Stimulated activated CD8-positive, alpha-beta memory T cell treated with anti-CD3 and anti-CD28 coated beads, Interleukin-4, amount 100 ng/mL, for 4 hours (primary cell): ENCODE data around the gene PGGHG.
"Not testable (repeated sequence)": the region's sequence is repeated elsewhere in the genome, so short reads cannot be mapped to it uniquely, and the experiment has no call there.

Source experiments
- DNase-seq, 2 donors: peaks; one replicate each; pipeline ENCODE4 v3.0.0-alpha.2; 2020; ENCODE audit warnings: low read depth in 2 of 2, low spot score in 1 of 2

Gene PGGHG

DNA sequence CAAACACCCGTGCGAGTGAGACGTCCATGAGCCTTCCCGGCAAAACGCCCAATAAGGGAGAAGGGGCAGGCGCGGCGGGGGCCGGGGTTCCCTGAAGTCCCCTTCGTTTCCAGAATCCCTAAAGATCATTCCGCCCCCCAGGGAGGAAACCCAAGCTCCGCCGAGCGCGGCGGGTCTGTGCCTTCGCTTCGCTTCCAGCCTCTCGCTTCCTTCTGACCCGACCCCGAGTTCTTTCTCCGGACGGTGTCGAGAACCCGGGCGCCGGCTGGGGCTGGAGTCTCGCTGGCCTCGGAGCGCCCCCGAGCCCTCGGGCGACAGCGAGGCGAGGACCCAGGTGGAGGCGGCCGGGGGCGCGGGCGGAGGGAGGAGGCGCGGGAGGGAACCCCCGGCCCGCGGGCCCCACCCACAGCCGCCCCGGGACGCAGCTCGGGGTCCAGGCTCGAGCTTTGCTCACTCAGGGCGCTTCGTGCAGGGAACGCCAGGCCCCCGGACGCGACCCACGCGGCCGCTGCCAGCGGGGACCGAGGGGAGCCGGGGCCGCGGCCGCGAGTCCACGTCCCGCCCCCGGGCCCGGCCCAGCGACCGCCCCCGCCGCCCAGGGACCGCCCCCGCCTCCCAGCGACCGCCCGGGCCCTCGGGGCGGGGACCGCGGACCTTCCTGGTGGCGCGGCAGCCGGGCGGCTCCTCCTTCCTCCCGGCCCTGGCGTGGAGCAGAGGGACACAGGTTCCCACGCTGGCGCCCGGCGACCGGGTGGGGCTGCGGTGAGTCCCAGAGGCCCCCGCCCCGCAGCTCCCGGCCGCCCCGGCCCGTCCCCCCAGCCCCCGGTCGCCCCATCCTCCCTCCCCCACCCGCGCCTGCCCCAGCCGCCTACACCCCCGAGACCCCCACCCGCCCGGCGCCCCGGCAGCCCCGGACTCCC lies at the start of gene PGGHG:
Gene PGGHG (plus strand): TSS at position 649 of the 920 bp plus-strand sequence. CDS start 691 bp downstream, outside the sequence.
- DNase-seq = no peak

DNA sequence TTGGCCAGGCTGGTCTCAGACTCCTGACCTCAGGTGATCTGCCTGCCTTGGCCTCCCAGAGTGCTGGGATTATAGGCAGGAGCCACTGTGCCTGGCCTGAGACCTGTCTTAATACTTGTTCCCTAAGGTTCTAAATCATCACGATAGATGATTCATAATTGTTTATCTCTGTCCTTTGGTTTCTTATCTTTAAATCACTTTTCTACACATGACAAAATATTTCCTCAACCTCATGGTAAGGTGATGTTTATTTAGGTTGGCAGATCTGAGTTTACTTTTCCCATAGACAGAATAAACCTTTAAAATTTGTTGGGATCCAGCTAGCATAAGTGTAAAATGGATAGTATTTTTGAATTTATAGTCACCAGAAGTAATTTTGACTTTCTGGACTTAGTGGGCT lies 48.6 kb upstream of the PGGHG start:
- DNase-seq = no peak

DNA sequence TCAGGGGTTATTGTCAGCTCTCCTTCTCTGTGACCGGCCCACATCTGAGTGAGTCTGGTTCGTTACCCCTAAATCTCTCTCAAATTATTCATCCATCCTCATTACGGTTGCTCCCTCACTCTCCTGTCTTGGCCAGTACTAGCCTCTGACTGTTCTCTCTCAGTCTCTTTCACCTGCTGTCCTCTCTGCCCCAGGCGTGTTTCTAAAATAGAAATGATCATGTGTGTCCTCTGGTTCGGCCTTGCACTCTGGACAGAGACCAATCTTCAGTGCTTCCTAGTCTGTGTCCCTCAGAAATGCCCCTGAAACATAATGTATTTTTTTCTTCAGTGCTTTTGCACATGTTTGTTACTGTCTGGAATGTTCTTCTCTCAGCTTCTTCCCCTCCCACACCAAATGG lies 47.3 kb upstream of the PGGHG start:
- DNase-seq = no peak

DNA sequence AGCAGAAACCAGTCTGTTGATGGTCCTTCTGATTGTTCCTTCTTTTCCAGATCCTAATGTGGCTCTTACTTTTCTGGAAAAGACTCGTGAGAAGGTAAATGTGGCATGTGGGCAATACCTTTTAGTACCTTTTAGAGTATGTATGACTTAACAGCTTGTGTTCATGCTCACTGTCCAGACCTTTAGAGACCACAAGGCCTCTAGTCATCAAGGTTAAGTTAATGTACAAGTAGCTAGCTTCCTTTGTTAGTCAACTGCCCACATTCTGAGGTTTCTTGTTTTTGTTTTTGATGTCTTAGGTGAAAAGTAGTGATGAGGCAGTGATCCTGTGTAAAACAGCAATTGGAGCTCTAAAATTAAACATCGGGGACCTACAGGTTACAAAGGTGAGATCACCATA lies 44.5 kb upstream of the PGGHG start:
- DNase-seq = no peak

DNA sequence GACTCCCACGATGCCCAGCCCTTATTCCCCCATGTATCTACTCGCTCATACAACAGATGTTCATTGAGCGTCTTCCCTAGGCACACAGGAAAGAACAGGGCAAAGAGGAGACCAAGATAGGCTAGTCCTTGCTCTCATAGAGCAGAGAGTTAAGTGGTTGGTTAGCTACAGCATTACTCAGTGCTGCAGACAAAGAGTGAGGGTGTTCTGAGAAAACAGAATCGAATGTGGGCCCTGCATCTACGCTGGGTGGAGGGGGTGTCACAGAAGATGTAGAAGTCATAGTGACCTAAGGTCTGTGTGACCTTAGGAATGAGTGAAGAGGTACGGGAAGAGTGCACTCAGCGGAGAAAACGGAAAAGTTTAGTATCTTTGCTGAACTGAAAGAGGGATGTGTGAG lies 39.9 kb upstream of the PGGHG start:
- no peak for DNase-seq

DNA sequence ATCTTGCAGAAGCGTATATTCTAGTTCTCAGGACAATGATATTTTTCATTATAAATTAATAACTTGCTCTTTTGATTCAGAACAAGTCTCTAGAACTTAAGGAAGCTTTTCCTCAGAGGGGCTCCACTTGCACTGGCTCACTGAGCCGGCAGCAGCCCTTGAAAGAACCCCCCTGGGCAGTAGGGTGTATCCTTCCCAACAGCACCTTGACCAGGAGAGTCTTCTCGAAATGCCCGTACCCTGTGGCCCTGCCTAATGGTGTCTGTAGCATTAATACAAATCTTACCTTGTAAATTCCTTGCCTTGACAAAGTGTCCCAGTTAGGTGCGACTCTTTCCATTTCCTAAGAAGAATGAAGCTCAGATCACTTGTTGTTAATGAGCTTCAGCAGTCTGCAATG lies 38.7 kb upstream of the PGGHG start:
- DNase-seq = no peak

DNA sequence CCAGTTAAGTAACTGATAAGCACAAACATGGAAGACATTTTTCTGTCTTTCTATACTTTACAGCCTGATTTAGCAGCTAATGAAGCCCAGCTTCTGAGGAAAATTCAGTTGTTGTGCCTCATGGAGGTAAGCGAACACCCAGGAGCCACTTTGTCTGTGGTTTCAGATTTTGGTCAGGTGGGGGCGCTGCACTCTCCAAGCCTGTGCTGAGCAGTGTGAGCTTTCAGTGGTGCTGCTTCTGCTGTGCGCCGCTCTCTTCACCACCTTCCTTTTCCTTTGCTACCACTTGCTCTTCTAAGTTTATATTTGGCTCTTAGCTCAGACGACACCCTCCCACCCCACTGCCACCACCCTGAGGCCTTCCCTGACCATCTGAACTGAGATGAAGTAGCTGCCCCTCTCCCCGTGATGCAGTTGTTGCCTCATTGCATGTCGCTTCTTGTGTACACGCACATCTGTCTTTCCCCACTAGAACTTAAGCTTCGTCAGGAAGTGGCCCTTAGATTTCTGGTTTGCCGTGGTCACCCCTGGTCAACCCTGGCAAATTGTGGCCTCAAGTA lies 38.1 kb upstream of the PGGHG start:
- peak; percentile 64 for DNase-seq

DNA sequence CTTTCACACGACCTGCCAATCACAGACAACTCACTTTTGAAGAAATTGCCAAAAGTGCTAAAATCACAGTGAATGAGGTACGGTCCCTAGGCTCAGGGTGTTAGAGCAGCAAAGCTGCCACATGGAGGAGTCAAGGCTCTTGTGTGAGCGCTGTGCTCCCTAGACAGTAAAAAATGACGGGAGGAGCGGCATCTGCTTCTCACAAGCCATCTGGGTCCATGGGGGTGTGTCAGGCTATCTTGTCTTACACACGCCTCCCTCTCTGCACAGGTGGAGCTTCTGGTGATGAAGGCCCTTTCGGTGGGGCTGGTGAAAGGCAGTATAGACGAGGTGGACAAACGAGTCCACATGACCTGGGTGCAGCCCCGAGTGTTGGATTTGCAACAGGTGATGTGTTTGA lies 37.4 kb upstream of the PGGHG start:
- DNase-seq = no peak

DNA sequence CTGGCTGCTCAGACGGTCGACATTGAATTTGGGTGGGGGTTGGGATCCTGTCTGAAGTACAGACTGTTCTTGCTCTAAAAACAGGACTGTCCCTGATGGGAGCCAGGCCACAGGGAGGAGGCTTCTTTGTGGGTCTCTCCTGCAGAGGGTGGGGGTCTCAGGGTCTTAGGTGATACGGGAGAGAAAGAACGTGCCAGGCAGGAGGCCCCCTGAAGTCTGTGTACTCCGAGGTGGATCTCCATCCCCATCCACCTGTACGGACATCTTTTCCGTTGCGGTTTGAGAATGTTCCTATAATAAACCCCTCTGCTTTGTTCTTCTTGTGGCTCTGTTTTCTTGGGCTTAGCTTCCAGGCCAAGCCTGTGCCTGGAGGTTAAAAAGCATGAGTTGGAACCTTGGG lies 36.3 kb upstream of the PGGHG start:
- no peak for DNase-seq

DNA sequence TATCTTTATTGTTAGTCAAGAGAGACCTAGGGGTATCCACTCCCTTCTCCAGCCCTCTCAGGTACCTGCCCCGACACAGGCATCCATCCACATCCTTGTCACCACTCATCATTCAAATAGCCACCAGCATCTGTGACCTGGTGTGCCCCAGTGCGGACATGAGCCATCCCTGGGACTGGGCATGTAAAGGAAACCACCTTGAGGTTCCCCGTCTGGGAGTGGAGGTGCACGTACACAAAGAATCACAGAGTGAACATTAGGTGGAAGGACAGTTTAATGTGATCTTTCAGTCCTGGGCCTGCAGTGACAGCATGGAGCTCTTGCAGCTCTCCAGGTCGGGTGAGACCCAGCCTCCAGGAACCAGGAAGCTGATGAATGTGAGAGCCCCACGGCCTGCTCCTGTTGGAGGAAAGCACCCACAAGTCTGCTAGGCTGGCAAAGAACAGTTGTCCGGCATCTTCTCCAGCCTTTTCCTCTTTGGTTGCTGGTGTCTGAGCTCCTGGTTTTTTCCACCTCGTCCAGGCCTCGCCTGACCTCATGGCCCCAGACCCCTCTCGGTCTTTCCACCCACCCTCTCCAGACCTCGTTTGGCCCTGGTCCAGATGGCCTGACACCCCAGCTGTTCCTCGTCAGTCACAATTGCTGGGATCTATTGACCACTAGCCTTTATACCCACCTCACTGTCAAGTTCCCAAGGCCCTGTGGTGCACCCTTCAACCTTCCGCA lies 35.6 kb upstream of the PGGHG start:
- DNase-seq = no peak

DNA sequence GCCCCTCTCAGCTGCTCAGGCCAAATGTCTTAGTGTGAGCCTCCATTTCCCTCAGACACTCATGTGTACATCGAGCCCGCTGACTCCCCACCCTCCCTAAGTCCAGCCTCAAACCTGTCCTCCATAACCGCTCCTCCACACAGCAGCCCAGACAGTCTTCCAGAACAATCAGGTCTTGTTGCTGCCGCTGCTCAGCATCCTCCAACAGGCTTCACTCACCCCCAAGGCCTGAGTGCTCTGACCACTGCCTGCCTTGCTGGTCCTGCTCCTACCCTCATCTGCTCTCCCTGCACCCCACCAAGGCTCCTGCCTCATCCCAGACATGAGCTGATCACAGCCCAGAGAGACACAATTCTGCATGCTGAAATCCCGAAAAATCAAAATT lies 35.0 kb upstream of the PGGHG start:
- no peak for DNase-seq

DNA sequence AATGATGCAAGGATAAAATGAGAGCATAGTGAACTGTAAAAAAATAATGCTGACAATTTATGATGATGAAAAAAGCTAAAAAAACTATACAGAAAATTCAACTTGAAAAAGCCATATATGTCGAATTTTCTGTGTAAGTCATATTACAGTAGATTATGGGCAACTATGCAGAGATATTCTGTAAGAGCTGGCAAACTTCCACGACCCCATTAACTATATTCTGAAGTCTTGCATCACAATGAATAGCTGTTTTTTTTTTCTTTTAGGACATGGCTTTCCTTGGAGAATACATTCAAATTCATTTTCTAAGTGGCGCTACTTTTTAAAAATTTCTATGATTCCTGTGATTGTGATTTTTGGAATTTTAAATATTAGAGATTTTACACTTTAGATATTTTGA lies 33.8 kb upstream of the PGGHG start:
- no peak for DNase-seq

DNA sequence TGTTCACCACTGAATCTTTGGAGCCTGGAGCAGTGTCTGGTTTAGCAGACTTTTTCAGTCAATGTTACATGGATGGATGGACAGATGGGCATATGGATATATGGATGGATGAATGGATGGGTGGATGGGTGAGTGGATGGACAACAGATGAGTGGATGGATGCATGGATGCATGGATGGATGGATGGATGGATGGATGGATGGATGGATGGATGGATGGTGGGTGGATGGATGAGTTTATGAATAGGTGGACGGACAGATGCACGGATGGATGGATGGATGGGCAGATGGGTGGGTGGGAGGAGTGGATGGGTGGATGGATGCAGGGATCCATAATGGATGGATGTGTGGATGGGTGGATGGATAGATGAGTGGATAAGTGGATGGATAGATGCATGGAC lies 33.1 kb upstream of the PGGHG start:
- DNase-seq = no peak

DNA sequence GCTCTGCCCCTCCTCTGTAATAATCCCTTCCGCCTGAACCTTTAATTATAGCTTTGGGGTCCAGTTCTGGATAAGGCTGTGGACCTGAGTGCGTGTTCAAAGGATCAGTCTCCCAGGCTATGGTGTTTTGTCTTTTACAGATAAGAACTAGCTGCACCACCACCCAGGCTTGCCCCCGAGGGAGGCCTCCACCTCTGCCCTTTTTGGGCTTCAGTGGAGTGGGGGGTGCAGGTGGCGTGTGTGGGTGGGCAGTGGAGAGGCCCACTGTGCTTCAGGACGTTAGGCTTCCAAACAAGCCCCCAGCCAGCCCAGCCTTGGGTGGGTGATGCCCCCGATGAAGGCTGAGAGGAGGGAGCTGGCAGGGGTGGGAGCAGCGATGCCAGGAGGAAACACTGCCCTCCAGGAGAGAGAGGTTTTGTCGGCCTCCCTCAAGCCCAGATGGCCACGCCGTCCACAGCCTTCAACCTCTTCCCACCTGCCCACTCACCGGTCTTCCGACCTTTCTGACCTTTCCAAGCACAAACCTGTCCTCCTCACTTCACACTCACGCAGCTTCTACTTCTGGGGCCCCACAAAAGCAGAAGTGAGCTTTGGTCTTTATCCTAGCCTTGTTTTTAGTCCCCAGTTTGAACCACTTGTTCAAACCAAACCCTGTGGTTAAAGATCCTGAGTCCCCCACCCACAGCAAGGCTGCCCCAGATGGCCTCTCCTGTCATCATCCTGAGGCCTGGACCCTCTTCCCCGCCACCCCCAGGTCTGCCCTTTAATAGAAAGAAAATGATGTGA lies 31.8 kb upstream of the PGGHG start:
- no peak for DNase-seq

DNA sequence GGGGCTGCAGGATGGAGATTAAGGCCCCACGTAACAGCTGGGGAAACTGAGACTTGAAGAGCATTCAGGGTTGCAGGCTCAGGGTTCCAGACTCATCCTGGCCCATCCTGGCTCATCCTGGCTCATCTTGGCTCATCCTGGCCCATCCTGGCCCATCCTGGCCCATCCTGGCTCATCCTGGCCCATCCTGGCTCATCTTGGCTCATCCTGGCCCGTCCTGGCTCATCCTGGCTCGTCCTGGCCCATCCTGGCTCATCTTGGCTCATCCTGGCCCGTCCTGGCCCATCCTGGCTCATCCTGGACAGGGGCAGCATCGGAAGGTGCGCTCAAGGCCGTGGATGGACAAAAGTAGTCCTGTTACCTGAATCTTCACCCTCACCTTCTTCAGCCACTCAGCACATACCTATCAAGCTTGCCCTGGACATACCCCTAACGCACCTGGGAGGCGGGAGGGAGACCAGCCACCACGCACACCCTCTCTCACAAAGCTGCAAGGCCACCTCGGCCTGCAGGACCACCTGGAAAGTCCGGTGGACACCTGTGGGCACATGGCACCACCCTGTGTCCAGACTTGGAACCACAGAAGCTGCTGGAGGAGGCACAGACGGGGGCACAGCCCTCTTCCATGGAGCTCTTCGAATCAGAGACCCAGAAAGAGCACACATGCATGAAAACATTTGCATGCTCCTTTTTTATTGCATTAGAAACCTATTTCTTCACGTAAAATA lies 31.0 kb upstream of the PGGHG start:
- DNase-seq = no peak

DNA sequence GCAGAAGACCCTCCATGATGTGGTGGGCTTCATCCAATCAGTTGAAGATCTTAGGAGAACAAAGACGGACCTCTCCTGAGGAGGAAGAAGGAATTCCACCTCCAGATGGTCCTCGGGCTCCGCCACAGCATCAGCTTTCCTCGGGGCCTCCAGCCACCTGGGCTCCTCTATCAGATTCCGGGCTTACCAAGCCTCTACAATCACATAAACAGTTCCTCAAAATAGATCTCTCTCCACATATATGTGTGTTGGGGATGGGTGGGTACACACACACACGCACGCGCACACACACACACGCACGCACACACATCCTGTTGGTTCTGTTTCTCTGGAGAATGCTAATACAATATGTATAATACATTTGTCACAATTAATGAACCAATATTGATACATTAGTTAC lies 29.5 kb upstream of the PGGHG start:
- no peak for DNase-seq

DNA sequence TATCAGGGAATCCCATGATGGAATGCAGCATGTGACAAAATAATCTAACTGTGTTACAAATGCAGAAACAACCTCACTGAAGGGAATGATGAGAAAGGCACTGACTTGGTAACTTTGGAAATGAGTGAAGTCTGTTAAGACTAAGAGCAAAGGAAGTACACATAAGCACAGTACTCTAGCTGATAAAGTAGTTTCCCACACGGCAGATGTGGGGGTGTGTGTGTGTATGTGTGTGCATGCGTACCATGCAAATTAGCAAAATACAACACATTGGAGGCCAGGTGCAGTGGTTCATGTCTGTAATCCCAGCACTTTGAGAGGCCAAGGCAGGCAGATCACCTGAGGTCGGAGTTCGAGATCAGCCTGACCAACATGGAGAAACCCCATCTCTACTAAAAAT lies 27.3 kb upstream of the PGGHG start:
- DNase-seq = no peak

DNA sequence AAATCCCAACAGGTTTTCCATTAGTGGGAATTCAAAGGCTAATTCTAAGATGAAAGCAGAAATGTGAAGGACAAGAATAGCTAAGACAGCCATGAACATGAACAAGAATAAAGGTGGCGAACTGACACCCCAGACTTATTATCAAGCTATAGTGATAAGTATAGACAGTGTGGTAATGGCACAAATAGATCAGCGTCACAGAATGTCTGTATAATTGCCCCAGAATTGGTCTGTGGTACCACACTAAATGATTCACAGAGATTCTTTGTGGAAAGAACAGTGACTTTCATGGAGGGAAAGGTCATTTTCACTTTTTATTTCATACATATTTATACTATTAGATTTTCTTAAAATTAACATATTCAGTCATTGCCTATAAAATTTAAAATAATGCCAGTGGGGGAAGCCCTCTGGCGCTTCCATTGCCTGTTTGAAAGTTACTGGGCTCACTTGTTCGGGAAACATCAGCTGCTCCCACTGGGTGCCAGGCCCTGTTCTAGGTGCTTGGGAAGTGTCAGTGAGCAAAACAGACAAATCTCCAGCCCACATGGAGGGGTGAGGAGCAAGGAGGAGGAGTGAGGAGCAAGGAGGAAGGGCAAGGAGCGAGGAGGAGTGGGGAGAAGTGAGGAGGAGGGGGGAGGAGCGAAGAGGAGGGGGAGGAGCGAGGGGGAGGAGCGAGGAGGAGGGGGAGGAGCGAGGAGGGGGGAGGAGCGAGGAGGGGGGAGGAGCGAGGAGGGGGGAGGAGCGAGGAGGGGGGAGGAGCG lies 22.1 kb upstream of the PGGHG start:
- DNase-seq = no peak

DNA sequence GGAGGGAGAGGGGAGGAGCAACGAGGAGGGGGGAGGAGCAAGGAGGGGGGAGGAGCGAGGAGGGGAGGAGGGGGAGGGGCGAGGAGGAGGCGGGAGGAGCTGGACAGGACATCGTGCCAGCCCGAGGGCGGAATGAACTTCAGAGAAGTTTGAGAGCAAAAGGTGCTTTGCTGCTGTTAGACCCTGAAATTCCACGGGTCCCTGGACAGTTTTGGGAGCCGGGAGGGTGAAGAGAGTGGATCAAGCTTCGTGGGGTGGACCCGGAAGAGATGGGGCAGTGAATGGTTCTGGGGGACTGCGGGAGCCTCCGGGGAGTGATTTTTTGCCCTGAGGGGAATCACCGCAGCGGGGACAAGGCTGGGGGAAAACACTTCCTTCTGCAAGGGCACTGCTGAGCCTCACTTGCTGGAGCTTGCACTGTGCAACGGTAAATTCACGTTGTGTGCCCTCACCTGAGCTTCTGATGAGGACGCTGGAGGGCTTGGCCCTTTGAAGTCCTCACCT lies 21.4 kb upstream of the PGGHG start:
- no peak for DNase-seq

DNA sequence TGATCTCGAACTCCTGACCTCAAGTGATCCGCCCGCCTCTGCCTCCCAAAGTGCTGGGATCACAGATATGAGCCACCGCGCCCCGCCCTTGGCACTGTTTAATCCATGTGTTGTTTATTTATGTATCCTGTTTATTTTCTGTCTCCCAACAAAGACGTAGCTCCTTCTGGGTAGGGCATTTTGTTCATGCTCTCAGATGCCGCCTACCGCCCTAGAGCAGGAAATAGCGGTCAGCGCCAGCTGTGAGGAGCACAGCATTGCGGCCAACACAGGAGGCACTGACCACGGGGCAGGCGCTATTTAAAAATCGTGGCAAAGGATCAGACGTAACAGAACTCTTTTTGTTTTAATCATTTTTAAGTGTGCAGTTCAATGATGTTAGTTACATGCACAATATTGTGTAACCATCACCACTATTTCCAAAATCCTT lies 20.2 kb upstream of the PGGHG start:
- not testable (repeated sequence) for DNase-seq
